Glutamatergic neuron (in vitro differentiated cells): Measurements from ENCODE around the gene NUTM1. TPM values are rescaled to one million over a fixed set of nuclear protein-coding genes. Genes with fewer than 3 reads are reported as not detected.

ENCODE experiments used
- DNase-seq: peaks from one replicate; pipeline ENCODE4 v3.0.0; 2022
- H3K27ac Mint-ChIP-seq: one replicate; pipeline ENCODE4 v1.8.0; 2020; ENCODE audit warnings: mild to moderate bottlenecking, mixed read lengths, inconsistent platforms; ENCODE audit not compliant: unreplicated experiment
- H3K27me3 Mint-ChIP-seq: one replicate; pipeline ENCODE4 v1.8.0; 2020; ENCODE audit warnings: mild to moderate bottlenecking, moderate library complexity, mixed read lengths, inconsistent platforms; ENCODE audit not compliant: unreplicated experiment
- H3K36me3 Mint-ChIP-seq: one replicate; pipeline ENCODE4 v1.8.0; 2020; ENCODE audit warnings: mild to moderate bottlenecking, mixed read lengths, inconsistent platforms; ENCODE audit not compliant: unreplicated experiment
- H3K4me1 Mint-ChIP-seq: one replicate; pipeline ENCODE4 v1.8.0; 2020; ENCODE audit warnings: mild to moderate bottlenecking, low read depth, mixed read lengths, inconsistent platforms; ENCODE audit not compliant: unreplicated experiment
- H3K4me3 Mint-ChIP-seq: one replicate; pipeline ENCODE4 v1.8.0; 2020; ENCODE audit warnings: mild to moderate bottlenecking, mixed read lengths, inconsistent platforms; ENCODE audit not compliant: unreplicated experiment
- H3K9me3 Mint-ChIP-seq: one replicate; pipeline ENCODE4 v1.8.0; 2020; ENCODE audit warnings: mild to moderate bottlenecking, moderate library complexity, mixed read lengths, inconsistent platforms; ENCODE audit not compliant: unreplicated experiment
- CTCF ChIP-seq: fragments of 200-600 bp; sonication (generic); IDR thresholded peaks from one replicate; pipeline ENCODE4 v1.5.0; 2021; ENCODE audit not compliant: partially characterized antibody, unreplicated experiment
- total RNA-seq: library from RNA; stranded (reverse); fragmentation: NEBNext Ultra II Directional; extraction: Animal tissue kit (Norgen Biotek cat#: 25700); gene quantifications from one replicate; pipeline ENCODE4 v1.2.1, GENCODE V29; 2021; ENCODE audit not compliant: unreplicated experiment

NUTM1 gene
- total RNA-seq, 1 donor from 2014 or later = not detected

- DNase-seq = no peak
- Mint-ChIP-seq H3K4me3 (no peak overlapping the region), H3K27ac (no peak overlapping the region), H3K9me3 (peaks cover 3% of the 10 kb centered on the region), H3K36me3 (peaks cover 10% of the 10 kb centered on the region), H3K27me3 (peaks cover 2% of the 10 kb centered on the region), H3K4me1 (no peaks in the 10 kb centered on the region)
- no peak for TF ChIP-seq CTCF
Measured at GRCh38 chr15:34358948-34359347, 15.8 kb downstream of the NUTM1 start.

GRCh38 chr15:34359416-34359815, 16.3 kb downstream of the NUTM1 start:
- Mint-ChIP-seq H3K4me3 (no peak overlapping the region), H3K9me3 (peaks cover 3% of the 10 kb centered on the region), H3K36me3 (peaks cover 10% of the 10 kb centered on the region), H3K4me1 (no peaks in the 10 kb centered on the region), H3K27me3 (peaks cover 2% of the 10 kb centered on the region), H3K27ac (no peak overlapping the region)
- DNase-seq = no peak
- TF ChIP-seq CTCF = no peak

GRCh38 chr15:34360298-34360697, 17.2 kb downstream of the NUTM1 start:
- Mint-ChIP-seq H3K27ac (no peak overlapping the region), H3K4me1 (no peaks in the 10 kb centered on the region), H3K4me3 (no peak overlapping the region), H3K9me3 (peaks cover 3% of the 10 kb centered on the region), H3K36me3 (peaks cover 10% of the 10 kb centered on the region), H3K27me3 (peaks cover 2% of the 10 kb centered on the region)
- no peak for TF ChIP-seq CTCF
- DNase-seq = no peak

GRCh38 chr15:34361278-34361677, 18.2 kb downstream of the NUTM1 start:
- TF ChIP-seq CTCF = no peak
- H3K9me3 Mint-ChIP-seq = peaks cover 3% of the 10 kb centered on the region
- peaks cover 5% of the 10 kb centered on the region for H3K4me1 Mint-ChIP-seq
- H3K27ac Mint-ChIP-seq = no peak overlapping the region
- H3K4me3 Mint-ChIP-seq = no peak overlapping the region
- H3K36me3 Mint-ChIP-seq = peaks cover 6% of the 10 kb centered on the region
- H3K27me3 Mint-ChIP-seq = peaks cover 2% of the 10 kb centered on the region
- no peak for DNase-seq

- DNase-seq = no peak
- Mint-ChIP-seq H3K9me3 (peaks cover 4% of the 10 kb centered on the region), H3K27ac (no peak overlapping the region), H3K36me3 (peaks cover 6% of the 10 kb centered on the region), H3K4me3 (no peak overlapping the region), H3K4me1 (peaks cover 5% of the 10 kb centered on the region), H3K27me3 (peaks cover 4% of the 10 kb centered on the region)
- TF ChIP-seq CTCF = no peak
Measured at GRCh38 chr15:34362047-34362773, 19.1 kb downstream of the NUTM1 start.
